GM21619 (cell line): ENCODE measurements around the gene FAM89A.
"Not testable (repeated sequence)": the region's sequence is repeated elsewhere in the genome, so short reads cannot be mapped to it uniquely, and the experiment has no call there.

Experiments used
- ATAC-seq: cut with Tn5 transposase; IDR thresholded peaks from one replicate; pipeline ENCODE4 v1.9.1; 2021; ENCODE audit not compliant: unreplicated experiment

Gene FAM89A

GRCh38 chr1:231058416-231059109 is 18.5 kb upstream of the FAM89A start:
- no peak for ATAC-seq

GRCh38 chr1:231057410-231057809 is 17.4 kb upstream of the FAM89A start:
- no peak for ATAC-seq

GRCh38 chr1:231055271-231055670 is 15.2 kb upstream of the FAM89A start:
- ATAC-seq = no peak

GRCh38 chr1:231053493-231054162 is 13.6 kb upstream of the FAM89A start:
- ATAC-seq = no peak

- no peak for ATAC-seq
Observed at GRCh38 chr1:231052777-231053176, 12.7 kb upstream of the FAM89A start.

GRCh38 chr1:231050932-231051331 is 10.9 kb upstream of the FAM89A start:
- not testable (repeated sequence) for ATAC-seq

- ATAC-seq = no peak
Observed at GRCh38 chr1:231050395-231050794, 10.3 kb upstream of the FAM89A start.

- no peak for ATAC-seq
Observed at GRCh38 chr1:231049121-231049979, 9.3 kb upstream of the FAM89A start.

- ATAC-seq = not testable (repeated sequence)
Observed at GRCh38 chr1:231048419-231048818, 8.4 kb upstream of the FAM89A start.

GRCh38 chr1:231047529-231047928 is 7.5 kb upstream of the FAM89A start:
- ATAC-seq = not testable (repeated sequence)

- no peak for ATAC-seq
Observed at GRCh38 chr1:231046730-231047395, 6.8 kb upstream of the FAM89A start.

- not testable (repeated sequence) for ATAC-seq
Observed at GRCh38 chr1:231045921-231046729, 6.1 kb upstream of the FAM89A start.

GRCh38 chr1:231045286-231045685 is 5.2 kb upstream of the FAM89A start:
- ATAC-seq = no peak

- ATAC-seq = no peak
Observed at GRCh38 chr1:231044588-231044987, 4.5 kb upstream of the FAM89A start.

- no peak for ATAC-seq
Observed at GRCh38 chr1:231041719-231042261, 1.7 kb upstream of the FAM89A start.

GRCh38 chr1:231040800-231041718 is 1.0 kb upstream of the FAM89A start:
- no peak for ATAC-seq

- ATAC-seq = peak; percentile 34
Observed at GRCh38 chr1:231039161-231040018, 664 bp downstream of the FAM89A start.
